AG04449 (cell line): ENCODE data around the gene MBNL2.
"Not testable (repeated sequence)": the region's sequence is repeated elsewhere in the genome, so short reads cannot be mapped to it uniquely, and the experiment has no call there.

Experiments
- CTCF ChIA-PET: fragments of 350-600 bp; formaldehyde crosslinking; extraction: SDS; loops from one replicate; lab custom pipeline; 2021; ENCODE audit warnings: antibody characterized with exemption; lab: Yijun Ruan, JAX
- POLR2A ChIA-PET: fragments of 400-600, 350-600 bp; formaldehyde crosslinking; extraction: SDS; loops from one replicate; lab custom pipeline; 2020; ENCODE audit warnings: antibody characterized with exemption, inconsistent platforms; lab: Yijun Ruan, JAX
- DNase-seq: peaks from one replicate; pipeline ENCODE4 v3.0.0-alpha.2; 2010; ENCODE audit warnings: low read depth, low spot score
- H3K4me3 ChIP-seq: 2 replicates; pipeline ENCODE4 v1.5.1; 2011; ENCODE audit warnings: low read depth, mild to moderate bottlenecking, control low read depth, low read length
- CTCF ChIP-seq: IDR thresholded peaks from one replicate; pipeline ENCODE4 v1.5.1; 2011; ENCODE audit warnings: mild to moderate bottlenecking, moderate library complexity, low read length, control low read depth, inconsistent platforms; ENCODE audit not compliant: insufficient read depth; ENCODE audit errors: missing control alignments

Gene MBNL2

GRCh38 chr13:97347255-97347932 lies 125.3 kb downstream of the MBNL2 start:
- ChIA-PET POLR2A (no interaction called here), CTCF (interaction anchor here (1.5 to 11.0 kb wide), 3 partner anchors 12 to 235 kb away, joined by 4 to 133 read pairs (median 6); no protein-coding TSS in a partner anchor)
- no peak overlapping the region for H3K4me3 ChIP-seq
- no peak for DNase-seq
- TF ChIP-seq CTCF = no peak

GRCh38 chr13:97348569-97349100 lies 126.5 kb downstream of the MBNL2 start:
- DNase-seq = no peak
- CTCF ChIA-PET = interaction anchor here (1.0 to 11.0 kb wide), 4 partner anchors 11 to 236 kb away, joined by 3 to 133 read pairs (median 8); no protein-coding TSS in a partner anchor
- POLR2A ChIA-PET = no interaction called here

GRCh38 chr13:97352012-97352411 lies 129.9 kb downstream of the MBNL2 start:
- not testable (repeated sequence) for DNase-seq, H3K4me3 ChIP-seq
- ChIA-PET CTCF (interaction anchor here (1.2 to 1.5 kb wide), 2 partner anchors 112 to 242 kb away, joined by 3 to 5 read pairs; no protein-coding TSS in a partner anchor), POLR2A (interaction anchor here (0.6 kb wide), 1 partner anchor 18 kb away, joined by 3 read pairs; no protein-coding TSS in a partner anchor)

More at GRCh38 chr13:97348569-97349100, 126.5 kb downstream of the MBNL2 start:
- no peak for TF ChIP-seq CTCF
- no peak overlapping the region for H3K4me3 ChIP-seq

- no peak for DNase-seq
- ChIA-PET POLR2A (interaction anchor here (0.7 kb wide), 1 partner anchor 142 kb away, joined by 5 read pairs; no protein-coding TSS in a partner anchor), CTCF (interaction anchor here (1.2 to 1.3 kb wide), 2 partner anchors 9 to 243 kb away, joined by 4 to 7 read pairs; no protein-coding TSS in a partner anchor)
- TF ChIP-seq CTCF = no peak
- no peak overlapping the region for H3K4me3 ChIP-seq
Observed at GRCh38 chr13:97352815-97353214, 130.7 kb downstream of the MBNL2 start.

- TF ChIP-seq CTCF = no peak
- POLR2A ChIA-PET = no interaction called here
Observed at GRCh38 chr13:97353927-97354675, 132.0 kb downstream of the MBNL2 start.

GRCh38 chr13:97354808-97355207 lies 132.7 kb downstream of the MBNL2 start:
- ChIA-PET CTCF (interaction anchor here (1.3 to 17.1 kb wide), 3 partner anchors 10 to 243 kb away, joined by 3 to 248 read pairs (median 7); no protein-coding TSS in a partner anchor), POLR2A (no interaction called here)
- TF ChIP-seq CTCF = no peak
- no peak for DNase-seq
- no peak overlapping the region for H3K4me3 ChIP-seq

More at GRCh38 chr13:97353927-97354675, 132.0 kb downstream of the MBNL2 start:
- DNase-seq = no peak
- CTCF ChIA-PET = interaction anchor here (1.2 to 17.1 kb wide), 4 partner anchors 10 to 245 kb away, joined by 4 to 248 read pairs (median 7); no protein-coding TSS in a partner anchor
- no peak overlapping the region for H3K4me3 ChIP-seq
